Measurements from ENCODE around the gene NAALADL2. TPM values are rescaled to one million over a fixed set of nuclear protein-coding genes. Genes with fewer than 3 reads are reported as not detected.

The NAALADL2 gene
- total and polyA plus RNA-seq, 4 donors: 0.28 to 4.6 (median 3.1) TPM

DNA sequence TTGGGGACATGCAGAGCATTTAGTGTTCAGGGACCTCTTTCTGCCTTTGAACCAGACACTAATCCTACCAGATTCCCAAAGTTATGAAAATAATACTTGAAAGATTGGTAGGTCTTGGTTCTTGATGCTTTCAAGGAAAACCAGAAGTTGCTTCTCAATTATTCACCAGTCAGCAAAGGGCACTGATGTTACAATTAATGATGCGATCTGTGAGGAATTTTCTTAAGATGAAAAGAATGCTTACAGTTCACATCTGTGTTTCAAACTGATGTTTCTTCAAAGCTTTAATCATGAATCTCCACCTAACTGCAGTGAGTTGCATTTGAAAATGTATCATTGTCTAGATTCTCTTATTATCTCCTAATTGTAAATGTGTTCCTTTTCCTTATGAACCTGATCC, 161.0 kb downstream of the NAALADL2 start:
- TF ChIP-seq HNF4A (conservative IDR thresholded peaks at IDR 0.05) (no peak), HNF4G (IDR thresholded peaks at IDR 0.05) (no peak)
- 98% methylated on average over 1 of the region's 1 CpG for WGBS
- no peak for DNase-seq (ENCODE audit: low spot score)
- H3K27me3 ChIP-seq (ENCODE audit: control insufficient read depth in 4 of 4, insufficient read depth in 4 of 4, low read length in 3 of 4): no peaks in the 10 kb centered on the region
- H3K36me3 ChIP-seq (ENCODE audit: control insufficient read depth in 4 of 4, insufficient read depth in 3 of 4, low read depth in 1 of 4, low read length in 3 of 4): no peaks in the 10 kb centered on the region
- H3K4me1 ChIP-seq (ENCODE audit: control insufficient read depth in 4 of 4, insufficient read depth in 4 of 4, low read length in 3 of 4): no peaks in the 10 kb centered on the region
- no peak overlapping the region for H3K27ac ChIP-seq (ENCODE audit: low read depth in 1 of 2, low read length in 2 of 2)
- no peaks in the 10 kb centered on the region for H3K9me3 ChIP-seq (ENCODE audit: control insufficient read depth in 4 of 4, low read length in 3 of 4)
- H3K4me3 ChIP-seq (ENCODE audit: low read depth in 1 of 3, low read length in 3 of 3): no peak overlapping the region
- no peak overlapping the region for H3K9ac ChIP-seq (ENCODE audit: low read depth in 1 of 2, low read length in 2 of 2)

DNA sequence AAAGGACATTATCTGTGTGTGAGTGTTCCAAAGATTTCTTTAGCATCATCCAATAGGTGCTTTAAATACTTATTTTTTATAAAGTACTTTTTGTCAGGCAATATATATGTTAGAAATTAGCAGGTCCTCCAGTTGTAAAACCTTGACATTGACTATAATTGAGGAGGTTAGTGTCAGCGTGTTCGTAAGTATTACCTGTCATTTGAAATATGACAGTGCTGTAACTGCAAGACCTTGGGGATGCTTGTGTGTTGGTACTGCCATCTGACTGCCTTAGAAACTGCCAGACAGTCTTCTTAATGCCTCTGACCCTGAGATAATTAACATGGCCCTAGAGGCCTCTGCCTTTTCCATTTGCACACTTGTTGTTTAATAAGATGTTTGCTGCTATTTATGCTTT, 170.7 kb downstream of the NAALADL2 start:
- Histone ChIP-seq H3K4me1 (ENCODE audit: control insufficient read depth in 4 of 4, insufficient read depth in 4 of 4, low read length in 3 of 4) (no peaks in the 10 kb centered on the region), H3K4me3 (ENCODE audit: low read depth in 1 of 3, low read length in 3 of 3) (no peak overlapping the region), H3K9me3 (ENCODE audit: control insufficient read depth in 4 of 4, low read length in 3 of 4) (peaks cover 0 to 2% (median 0%) of the 10 kb centered on the region in 4 donors), H3K27ac (ENCODE audit: low read depth in 1 of 2, low read length in 2 of 2) (no peak overlapping the region), H3K36me3 (ENCODE audit: control insufficient read depth in 4 of 4, insufficient read depth in 3 of 4, low read depth in 1 of 4, low read length in 3 of 4) (no peaks in the 10 kb centered on the region), H3K9ac (ENCODE audit: low read depth in 1 of 2, low read length in 2 of 2) (no peak overlapping the region), H3K27me3 (ENCODE audit: control insufficient read depth in 4 of 4, insufficient read depth in 4 of 4, low read length in 3 of 4) (no peaks in the 10 kb centered on the region)
- TF ChIP-seq, protein P1, sequence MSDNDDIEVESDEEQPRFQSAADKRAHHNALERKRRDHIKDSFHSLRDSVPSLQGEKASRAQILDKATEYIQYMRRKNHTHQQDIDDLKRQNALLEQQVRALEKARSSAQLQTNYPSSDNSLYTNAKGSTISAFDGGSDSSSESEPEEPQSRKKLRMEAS (IDR thresholded peaks at IDR 0.05): no peak
- TF ChIP-seq HNF4A (conservative IDR thresholded peaks at IDR 0.05): no peak
- DNase-seq (ENCODE audit: low spot score): no peak
- 95% methylated on average over 2 of the region's 2 CpGs for WGBS

DNA sequence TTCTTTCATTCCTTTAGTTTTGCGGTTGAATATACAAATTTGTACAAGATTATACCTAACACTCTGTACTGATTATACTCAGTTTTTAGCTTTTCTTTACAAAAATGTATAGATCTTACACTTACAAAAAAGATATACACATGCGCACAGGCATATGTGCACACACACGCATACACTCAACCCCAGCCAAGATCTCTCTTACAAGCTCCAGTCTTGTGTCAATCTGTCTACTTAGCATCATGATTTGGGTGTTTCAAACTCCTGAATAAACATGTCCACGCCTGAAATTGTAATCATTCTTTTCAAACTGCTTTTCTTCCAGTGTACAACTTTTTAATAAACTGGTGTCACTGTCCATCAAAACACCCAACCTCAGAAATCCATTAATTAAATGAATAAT, 180.7 kb downstream of the NAALADL2 start:
- TF ChIP-seq, protein P2, sequence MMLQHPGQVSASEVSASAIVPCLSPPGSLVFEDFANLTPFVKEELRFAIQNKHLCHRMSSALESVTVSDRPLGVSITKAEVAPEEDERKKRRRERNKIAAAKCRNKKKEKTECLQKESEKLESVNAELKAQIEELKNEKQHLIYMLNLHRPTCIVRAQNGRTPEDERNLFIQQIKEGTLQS (IDR thresholded peaks at IDR 0.05): no peak
- TF ChIP-seq HNF4A (conservative IDR thresholded peaks at IDR 0.05): no peak
- TF ChIP-seq TAF1 (conservative IDR thresholded peaks at IDR 0.05): no peak
- no peak overlapping the region for H3K4me3 ChIP-seq (ENCODE audit: low read depth in 1 of 3, low read length in 3 of 3)
- H3K9ac ChIP-seq (ENCODE audit: low read depth in 1 of 2, low read length in 2 of 2): no peak overlapping the region
- no peaks in the 10 kb centered on the region for H3K36me3 ChIP-seq (ENCODE audit: control insufficient read depth in 4 of 4, insufficient read depth in 3 of 4, low read depth in 1 of 4, low read length in 3 of 4)
- H3K4me1 ChIP-seq (ENCODE audit: control insufficient read depth in 4 of 4, insufficient read depth in 4 of 4, low read length in 3 of 4): no peaks in the 10 kb centered on the region
- no peak for DNase-seq (ENCODE audit: low spot score)
- no peaks in the 10 kb centered on the region for H3K27me3 ChIP-seq (ENCODE audit: control insufficient read depth in 4 of 4, insufficient read depth in 4 of 4, low read length in 3 of 4)
- H3K27ac ChIP-seq (ENCODE audit: low read depth in 1 of 2, low read length in 2 of 2): no peak overlapping the region
- WGBS: 94% methylated on average over 4 of the region's 4 CpGs
- no peaks in the 10 kb centered on the region for H3K9me3 ChIP-seq (ENCODE audit: control insufficient read depth in 4 of 4, low read length in 3 of 4)

DNA sequence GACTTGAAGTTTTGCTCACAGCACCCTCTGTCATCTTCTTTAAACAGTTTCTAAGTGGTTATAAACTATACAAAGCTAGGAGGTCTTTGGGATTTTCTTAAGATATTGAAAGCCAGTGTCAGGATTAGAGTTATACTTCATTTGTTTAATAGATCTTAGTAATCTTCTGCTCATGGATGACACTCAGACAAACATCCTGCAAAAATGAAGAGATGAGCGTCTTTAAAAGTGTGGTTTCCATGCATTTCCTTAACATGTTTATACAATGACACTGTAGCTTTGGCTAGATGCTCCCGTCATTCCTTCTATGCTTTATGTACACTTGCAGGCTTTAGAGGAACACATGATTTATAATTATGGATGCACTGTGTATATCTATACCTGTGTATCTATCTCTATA, 182.2 kb downstream of the NAALADL2 start:
- WGBS: 90% methylated on average over 2 of the region's 2 CpGs
- Histone ChIP-seq H3K4me1 (ENCODE audit: control insufficient read depth in 4 of 4, insufficient read depth in 4 of 4, low read length in 3 of 4) (no peaks in the 10 kb centered on the region), H3K4me3 (ENCODE audit: low read depth in 1 of 3, low read length in 3 of 3) (no peak overlapping the region), H3K27ac (ENCODE audit: low read depth in 1 of 2, low read length in 2 of 2) (no peak overlapping the region), H3K9ac (ENCODE audit: low read depth in 1 of 2, low read length in 2 of 2) (no peak overlapping the region), H3K36me3 (ENCODE audit: control insufficient read depth in 4 of 4, insufficient read depth in 3 of 4, low read depth in 1 of 4, low read length in 3 of 4) (no peaks in the 10 kb centered on the region), H3K9me3 (ENCODE audit: control insufficient read depth in 4 of 4, low read length in 3 of 4) (no peaks in the 10 kb centered on the region), H3K27me3 (ENCODE audit: control insufficient read depth in 4 of 4, insufficient read depth in 4 of 4, low read length in 3 of 4) (no peaks in the 10 kb centered on the region)
- no peak for DNase-seq (ENCODE audit: low spot score)
- TF ChIP-seq SP1 (IDR thresholded peaks at IDR 0.05) (no peak), TAF1 (conservative IDR thresholded peaks at IDR 0.05) (no peak), HNF4G (IDR thresholded peaks at IDR 0.05) (no peak), JUND (IDR thresholded peaks at IDR 0.05) (no peak), FOXA2 (IDR thresholded peaks at IDR 0.05) (no peak), RXRA (IDR thresholded peaks at IDR 0.05) (no peak), FOXA1 (IDR thresholded peaks at IDR 0.05) (no peak), NR2F2 (IDR thresholded peaks at IDR 0.05) (no peak), GABPA (IDR thresholded peaks at IDR 0.05 in 1 of 2, conservative IDR thresholded peaks at IDR 0.05 in 1 of 2) (no peak), HNF4A (conservative IDR thresholded peaks at IDR 0.05) (no peak)
- TF ChIP-seq, protein P3, sequence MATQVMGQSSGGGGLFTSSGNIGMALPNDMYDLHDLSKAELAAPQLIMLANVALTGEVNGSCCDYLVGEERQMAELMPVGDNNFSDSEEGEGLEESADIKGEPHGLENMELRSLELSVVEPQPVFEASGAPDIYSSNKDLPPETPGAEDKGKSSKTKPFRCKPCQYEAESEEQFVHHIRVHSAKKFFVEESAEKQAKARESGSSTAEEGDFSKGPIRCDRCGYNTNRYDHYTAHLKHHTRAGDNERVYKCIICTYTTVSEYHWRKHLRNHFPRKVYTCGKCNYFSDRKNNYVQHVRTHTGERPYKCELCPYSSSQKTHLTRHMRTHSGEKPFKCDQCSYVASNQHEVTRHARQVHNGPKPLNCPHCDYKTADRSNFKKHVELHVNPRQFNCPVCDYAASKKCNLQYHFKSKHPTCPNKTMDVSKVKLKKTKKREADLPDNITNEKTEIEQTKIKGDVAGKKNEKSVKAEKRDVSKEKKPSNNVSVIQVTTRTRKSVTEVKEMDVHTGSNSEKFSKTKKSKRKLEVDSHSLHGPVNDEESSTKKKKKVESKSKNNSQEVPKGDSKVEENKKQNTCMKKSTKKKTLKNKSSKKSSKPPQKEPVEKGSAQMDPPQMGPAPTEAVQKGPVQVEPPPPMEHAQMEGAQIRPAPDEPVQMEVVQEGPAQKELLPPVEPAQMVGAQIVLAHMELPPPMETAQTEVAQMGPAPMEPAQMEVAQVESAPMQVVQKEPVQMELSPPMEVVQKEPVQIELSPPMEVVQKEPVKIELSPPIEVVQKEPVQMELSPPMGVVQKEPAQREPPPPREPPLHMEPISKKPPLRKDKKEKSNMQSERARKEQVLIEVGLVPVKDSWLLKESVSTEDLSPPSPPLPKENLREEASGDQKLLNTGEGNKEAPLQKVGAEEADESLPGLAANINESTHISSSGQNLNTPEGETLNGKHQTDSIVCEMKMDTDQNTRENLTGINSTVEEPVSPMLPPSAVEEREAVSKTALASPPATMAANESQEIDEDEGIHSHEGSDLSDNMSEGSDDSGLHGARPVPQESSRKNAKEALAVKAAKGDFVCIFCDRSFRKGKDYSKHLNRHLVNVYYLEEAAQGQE (IDR thresholded peaks at IDR 0.05): no peak
- TF ChIP-seq, protein P2 (IDR thresholded peaks at IDR 0.05): no peak
- TF ChIP-seq, protein P4, sequence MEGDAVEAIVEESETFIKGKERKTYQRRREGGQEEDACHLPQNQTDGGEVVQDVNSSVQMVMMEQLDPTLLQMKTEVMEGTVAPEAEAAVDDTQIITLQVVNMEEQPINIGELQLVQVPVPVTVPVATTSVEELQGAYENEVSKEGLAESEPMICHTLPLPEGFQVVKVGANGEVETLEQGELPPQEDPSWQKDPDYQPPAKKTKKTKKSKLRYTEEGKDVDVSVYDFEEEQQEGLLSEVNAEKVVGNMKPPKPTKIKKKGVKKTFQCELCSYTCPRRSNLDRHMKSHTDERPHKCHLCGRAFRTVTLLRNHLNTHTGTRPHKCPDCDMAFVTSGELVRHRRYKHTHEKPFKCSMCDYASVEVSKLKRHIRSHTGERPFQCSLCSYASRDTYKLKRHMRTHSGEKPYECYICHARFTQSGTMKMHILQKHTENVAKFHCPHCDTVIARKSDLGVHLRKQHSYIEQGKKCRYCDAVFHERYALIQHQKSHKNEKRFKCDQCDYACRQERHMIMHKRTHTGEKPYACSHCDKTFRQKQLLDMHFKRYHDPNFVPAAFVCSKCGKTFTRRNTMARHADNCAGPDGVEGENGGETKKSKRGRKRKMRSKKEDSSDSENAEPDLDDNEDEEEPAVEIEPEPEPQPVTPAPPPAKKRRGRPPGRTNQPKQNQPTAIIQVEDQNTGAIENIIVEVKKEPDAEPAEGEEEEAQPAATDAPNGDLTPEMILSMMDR (IDR thresholded peaks at IDR 0.05; ENCODE audit: low read depth, low read length, missing input control): no peak
- TF ChIP-seq, protein P5, sequence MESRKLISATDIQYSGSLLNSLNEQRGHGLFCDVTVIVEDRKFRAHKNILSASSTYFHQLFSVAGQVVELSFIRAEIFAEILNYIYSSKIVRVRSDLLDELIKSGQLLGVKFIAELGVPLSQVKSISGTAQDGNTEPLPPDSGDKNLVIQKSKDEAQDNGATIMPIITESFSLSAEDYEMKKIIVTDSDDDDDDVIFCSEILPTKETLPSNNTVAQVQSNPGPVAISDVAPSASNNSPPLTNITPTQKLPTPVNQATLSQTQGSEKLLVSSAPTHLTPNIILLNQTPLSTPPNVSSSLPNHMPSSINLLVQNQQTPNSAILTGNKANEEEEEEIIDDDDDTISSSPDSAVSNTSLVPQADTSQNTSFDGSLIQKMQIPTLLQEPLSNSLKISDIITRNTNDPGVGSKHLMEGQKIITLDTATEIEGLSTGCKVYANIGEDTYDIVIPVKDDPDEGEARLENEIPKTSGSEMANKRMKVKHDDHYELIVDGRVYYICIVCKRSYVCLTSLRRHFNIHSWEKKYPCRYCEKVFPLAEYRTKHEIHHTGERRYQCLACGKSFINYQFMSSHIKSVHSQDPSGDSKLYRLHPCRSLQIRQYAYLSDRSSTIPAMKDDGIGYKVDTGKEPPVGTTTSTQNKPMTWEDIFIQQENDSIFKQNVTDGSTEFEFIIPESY (IDR thresholded peaks at IDR 0.05): no peak
- TF ChIP-seq, protein P1 (IDR thresholded peaks at IDR 0.05): no peak

Measured in liver (tissue), 9 donors.